ENCODE results near the gene MED31.

Gene MED31

GRCh38 chr17:6651354-6651918 is at the start of gene MED31, which contains the start of gene C17orf100:
TSS of gene MED31 (minus strand) at chr17:6651605. CDS start at chr17:6651528, 77 bp downstream.
TSS of gene C17orf100 (plus strand) at chr17:6651762. CDS start at chr17:6651914, 152 bp downstream.
- no peak for TF ChIP-seq CTCF (IDR thresholded peaks at IDR 0.05)

DNA sequence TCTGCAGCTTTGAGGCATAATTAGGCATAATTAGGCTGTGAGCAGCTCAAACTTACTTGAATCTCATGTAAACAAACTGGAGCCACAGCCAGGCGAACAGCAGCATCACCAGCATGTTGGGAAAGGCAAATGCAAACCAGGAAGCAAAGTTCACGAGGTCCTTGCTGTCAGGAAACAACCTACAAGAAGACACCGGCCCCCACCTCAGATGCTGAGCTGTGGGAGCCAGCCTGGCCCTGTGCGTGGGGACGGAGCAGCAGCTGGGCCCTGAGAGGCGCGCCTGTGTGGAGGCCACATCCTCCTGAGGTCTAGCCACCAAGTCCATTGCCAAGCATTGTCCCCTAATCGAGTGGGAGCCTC is 49.5 kb upstream of the MED31 start:
- no peak for TF ChIP-seq CTCF (IDR thresholded peaks at IDR 0.05)

GRCh38 chr17:6699997-6700947 is 48.9 kb upstream of the MED31 start:
- no peak for TF ChIP-seq CTCF (IDR thresholded peaks at IDR 0.05)

- no peak for TF ChIP-seq CTCF (IDR thresholded peaks at IDR 0.05)
Observed at GRCh38 chr17:6698004-6698403, 46.6 kb upstream of the MED31 start.

DNA sequence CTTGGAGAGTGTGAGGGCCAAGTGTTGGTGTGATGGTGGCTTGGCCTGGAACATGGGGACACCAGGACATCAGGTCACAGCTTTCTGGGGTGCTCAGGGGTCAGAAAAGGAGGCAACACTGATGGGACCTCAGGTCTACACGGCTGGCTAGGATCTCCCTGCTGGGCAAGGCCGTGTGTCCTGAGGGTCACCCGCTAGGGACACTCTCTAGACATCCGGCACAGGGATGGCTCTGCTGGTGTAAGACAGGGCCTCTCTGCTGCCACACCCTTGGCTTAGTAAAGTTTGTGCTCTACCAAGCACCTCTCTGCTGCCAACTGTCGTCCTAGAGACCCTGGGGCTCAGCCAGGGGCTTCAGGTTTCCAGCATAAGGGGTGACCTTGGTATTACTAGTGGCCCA is 45.5 kb upstream of the MED31 start:
- TF ChIP-seq CTCF (IDR thresholded peaks at IDR 0.05) = no peak

- TF ChIP-seq CTCF (IDR thresholded peaks at IDR 0.05) = no peak
Observed at GRCh38 chr17:6695565-6695964, 44.2 kb upstream of the MED31 start.

DNA sequence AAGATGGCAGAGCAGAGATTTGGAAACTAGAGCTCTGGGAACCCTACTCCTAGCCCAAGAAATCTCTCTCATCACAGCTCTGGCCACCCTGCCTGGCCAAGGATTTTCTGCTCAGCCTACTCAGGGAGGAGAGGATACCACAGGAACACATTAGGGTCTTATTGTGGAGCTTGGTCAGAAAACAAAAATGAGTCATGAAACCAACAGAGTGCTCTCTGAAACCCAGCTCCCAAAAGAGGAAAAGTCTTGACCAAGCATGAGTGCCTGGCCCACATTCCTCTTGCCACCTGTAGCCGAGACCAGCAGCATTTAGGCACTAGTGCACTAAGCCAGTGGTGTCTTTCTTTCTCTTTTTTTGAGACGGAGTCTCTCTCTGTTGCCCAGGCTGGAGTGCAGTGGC is 43.6 kb upstream of the MED31 start:
- TF ChIP-seq CTCF (IDR thresholded peaks at IDR 0.05) = no peak

Measured in LNCAP (cell line).